WTC11 (cell line): Measurements from ENCODE around the gene CAMTA1. TPM values are rescaled to one million over a fixed set of nuclear protein-coding genes. Genes with fewer than 3 reads are reported as not detected.

Experiments used
- ATAC-seq: fragments of 200-7000 bp; cut with Tn5 transposase; 2 replicates; pipeline ENCODE4 v1.10.0; 2021; ENCODE audit warnings: mild to moderate bottlenecking, moderate library complexity
- CTCF ChIA-PET: fragments of 300-600 bp; sonication (Branson Sonifier 250); formaldehyde crosslinking; loops from one replicate; lab custom pipeline; 2021; ENCODE audit warnings: antibody characterized with exemption; lab: Charles Lee
- POLR2A ChIA-PET: fragments of 350-600 bp; sonication (Branson Sonifier 250); formaldehyde crosslinking; loops from one replicate; lab custom pipeline; 2021; ENCODE audit warnings: antibody characterized with exemption; lab: Charles Lee
- DNase-seq: peaks from one replicate; pipeline ENCODE4 v3.0.0; 2021; ENCODE audit warnings: low spot score
- H3K27ac Mint-ChIP-seq: 2 replicates; pipeline ENCODE4 v1.8.0; 2021; ENCODE audit warnings: mixed read lengths
- H3K27me3 Mint-ChIP-seq: 2 replicates; pipeline ENCODE4 v1.8.0; 2021; ENCODE audit warnings: low read depth, mild to moderate bottlenecking, moderate library complexity, mixed read lengths
- H3K36me3 Mint-ChIP-seq: 2 replicates; pipeline ENCODE4 v1.8.0; 2021; ENCODE audit warnings: mixed read lengths
- H3K4me1 Mint-ChIP-seq: 2 replicates; pipeline ENCODE4 v1.8.0; 2022; ENCODE audit warnings: mixed read lengths
- H3K4me3 Mint-ChIP-seq: 2 replicates; pipeline ENCODE4 v1.8.0; 2021; ENCODE audit warnings: mild to moderate bottlenecking, moderate library complexity, mixed read lengths
- H3K9me3 Mint-ChIP-seq: 2 replicates; pipeline ENCODE4 v1.8.0; 2021; ENCODE audit warnings: mixed read lengths
- AFF4 ChIP-seq: sonication (generic); formaldehyde crosslinking; IDR thresholded peaks from 2 replicates; pipeline ENCODE4 v1.8.1; 2023; ENCODE audit warnings: mild to moderate bottlenecking, missing genetic modification reagents, borderline replicate concordance
- ARID4B ChIP-seq: sonication (generic); formaldehyde crosslinking; IDR thresholded peaks from 2 replicates; pipeline ENCODE4 v1.8.0; 2023; ENCODE audit warnings: missing genetic modification reagents, mild to moderate bottlenecking, borderline replicate concordance
- CREM ChIP-seq: sonication (generic); formaldehyde crosslinking; IDR thresholded peaks from 2 replicates; pipeline ENCODE4 v1.8.1; 2022; ENCODE audit warnings: mild to moderate bottlenecking, missing genetic modification reagents, moderate library complexity
- ELF4 ChIP-seq: sonication (generic); formaldehyde crosslinking; IDR thresholded peaks from 2 replicates; pipeline ENCODE4 v1.8.1; 2022; ENCODE audit warnings: low read depth, mild to moderate bottlenecking, moderate library complexity, missing genetic modification reagents
- MAX ChIP-seq: sonication (generic); formaldehyde crosslinking; IDR thresholded peaks from 2 replicates; pipeline ENCODE4 v1.8.0; 2022; ENCODE audit warnings: mild to moderate bottlenecking, missing genetic modification reagents
- MYBL2 ChIP-seq: sonication (generic); formaldehyde crosslinking; IDR thresholded peaks from 2 replicates; pipeline ENCODE4 v1.8.1; 2023; ENCODE audit warnings: mild to moderate bottlenecking, moderate library complexity, missing genetic modification reagents
- NFE2L1 ChIP-seq: sonication (generic); formaldehyde crosslinking; IDR thresholded peaks from 2 replicates; pipeline ENCODE4 v1.8.1; 2023; ENCODE audit warnings: missing genetic modification reagents
- NR2C2 ChIP-seq: sonication (generic); formaldehyde crosslinking; IDR thresholded peaks from 2 replicates; pipeline ENCODE4 v1.8.0; 2022; ENCODE audit warnings: mild to moderate bottlenecking, missing genetic modification reagents
- RORB ChIP-seq: fragments of 250-450 bp; sonication (Bioruptor Pico); IDR thresholded peaks from 2 replicates; pipeline ENCODE4 v1.9.0; 2021; ENCODE audit warnings: mild to moderate bottlenecking
- TEAD1 ChIP-seq: sonication (generic); formaldehyde crosslinking; IDR thresholded peaks from 2 replicates; pipeline ENCODE4 v1.8.0; 2022; ENCODE audit warnings: mild to moderate bottlenecking, missing genetic modification reagents
- ZMAT4 ChIP-seq: fragments of 250-450 bp; sonication (Bioruptor Pico); IDR thresholded peaks from 2 replicates; pipeline ENCODE4 v1.9.0; 2021; ENCODE audit warnings: mild to moderate bottlenecking
- total RNA-seq: library from RNA; stranded (reverse); gene quantifications from 3 replicates; pipeline ENCODE4 v1.2.3, GENCODE V29; 2021
- TF ChIP-seq, protein P1 (sequence below): sonication (generic); formaldehyde crosslinking; IDR thresholded peaks from 2 replicates; pipeline ENCODE4 v1.8.0; 2022; ENCODE audit warnings: mild to moderate bottlenecking, missing genetic modification reagents
- TF ChIP-seq, protein P2 (sequence below): sonication (generic); formaldehyde crosslinking; IDR thresholded peaks from 2 replicates; pipeline ENCODE4 v1.8.1; 2023; ENCODE audit warnings: mild to moderate bottlenecking, missing genetic modification reagents, moderate library complexity
- TF ChIP-seq, protein P3 (sequence below): sonication (generic); formaldehyde crosslinking; IDR thresholded peaks from 2 replicates; pipeline ENCODE4 v1.8.0; 2023; ENCODE audit warnings: missing genetic modification reagents

Gene CAMTA1
- total RNA-seq, 1 experiment from 2014 or later, result 86.4 TPM

DNA sequence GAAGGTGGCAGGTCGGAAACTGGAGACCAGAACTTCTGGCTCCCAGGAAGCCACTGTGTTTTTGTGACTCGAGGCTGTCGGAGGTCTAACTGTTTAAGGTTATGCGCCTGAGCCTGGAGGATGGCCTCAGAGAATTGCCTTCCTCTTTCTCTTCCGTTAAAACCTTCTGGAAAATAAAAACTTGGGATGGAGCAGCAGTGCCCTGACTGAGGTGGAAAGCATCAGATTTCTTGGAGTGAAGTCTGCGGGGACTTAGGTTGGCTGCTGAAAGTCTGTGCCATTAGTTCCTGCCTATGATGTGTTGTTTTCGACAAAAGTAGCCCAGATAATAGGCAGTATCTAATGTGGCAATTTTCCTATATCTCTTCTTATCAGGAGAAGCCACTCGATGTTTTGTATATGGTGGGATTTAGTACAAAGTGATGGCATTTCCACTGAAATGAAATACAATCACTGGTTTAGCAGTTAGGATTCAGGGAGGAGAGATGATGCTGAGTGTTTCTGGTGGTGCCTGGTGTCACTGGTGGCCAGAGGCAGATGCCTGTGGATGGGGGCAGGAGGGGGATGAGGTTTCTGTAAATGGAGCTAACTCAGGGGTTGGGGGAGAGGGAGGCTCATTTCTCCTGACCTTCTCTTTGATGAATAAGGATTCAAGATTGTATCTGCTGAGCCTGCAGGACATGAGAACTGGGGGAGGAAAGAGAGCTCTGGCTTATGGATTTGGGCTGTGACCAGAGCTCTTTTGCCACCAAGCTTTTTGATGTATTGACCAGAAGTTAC lies 150.8 kb downstream of the CAMTA1 start:
- H3K4me3 Mint-ChIP-seq, result no peak overlapping the region
- ChIA-PET POLR2A (no interaction called here), CTCF (no interaction called here)
- TF ChIP-seq, protein P1, sequence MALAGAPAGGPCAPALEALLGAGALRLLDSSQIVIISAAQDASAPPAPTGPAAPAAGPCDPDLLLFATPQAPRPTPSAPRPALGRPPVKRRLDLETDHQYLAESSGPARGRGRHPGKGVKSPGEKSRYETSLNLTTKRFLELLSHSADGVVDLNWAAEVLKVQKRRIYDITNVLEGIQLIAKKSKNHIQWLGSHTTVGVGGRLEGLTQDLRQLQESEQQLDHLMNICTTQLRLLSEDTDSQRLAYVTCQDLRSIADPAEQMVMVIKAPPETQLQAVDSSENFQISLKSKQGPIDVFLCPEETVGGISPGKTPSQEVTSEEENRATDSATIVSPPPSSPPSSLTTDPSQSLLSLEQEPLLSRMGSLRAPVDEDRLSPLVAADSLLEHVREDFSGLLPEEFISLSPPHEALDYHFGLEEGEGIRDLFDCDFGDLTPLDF (CRISPR knock-in tag), result no peak
- TF ChIP-seq, protein P2, sequence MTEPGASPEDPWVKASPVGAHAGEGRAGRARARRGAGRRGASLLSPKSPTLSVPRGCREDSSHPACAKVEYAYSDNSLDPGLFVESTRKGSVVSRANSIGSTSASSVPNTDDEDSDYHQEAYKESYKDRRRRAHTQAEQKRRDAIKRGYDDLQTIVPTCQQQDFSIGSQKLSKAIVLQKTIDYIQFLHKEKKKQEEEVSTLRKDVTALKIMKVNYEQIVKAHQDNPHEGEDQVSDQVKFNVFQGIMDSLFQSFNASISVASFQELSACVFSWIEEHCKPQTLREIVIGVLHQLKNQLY, result no peak
- TF ChIP-seq RORB (no peak), ARID4B (CRISPR knock-in tag) (no peak), ELF4 (no peak)
- no peaks in the 10 kb centered on the region for H3K4me1 Mint-ChIP-seq
- no peaks in the 10 kb centered on the region for H3K36me3 Mint-ChIP-seq
- ATAC-seq, result no peak
- DNase-seq, result no peak
- H3K9me3 Mint-ChIP-seq, result peaks cover 3% of the 10 kb centered on the region; the same call in 1 of the 2 replicates
- no peak overlapping the region for H3K27ac Mint-ChIP-seq
- no peaks in the 10 kb centered on the region for H3K27me3 Mint-ChIP-seq

GRCh38 chr1:6937048-6937447 lies 151.8 kb downstream of the CAMTA1 start:
- Mint-ChIP-seq H3K27me3 (no peaks in the 10 kb centered on the region), H3K4me1 (no peaks in the 10 kb centered on the region), H3K27ac (no peak overlapping the region), H3K9me3 (peaks cover 3% of the 10 kb centered on the region; the same call in 1 of the 2 replicates), H3K4me3 (no peak overlapping the region), H3K36me3 (no peaks in the 10 kb centered on the region)
- CTCF ChIA-PET, result no interaction called here
- POLR2A ChIA-PET, result no interaction called here
- DNase-seq (no peak), ATAC-seq (no peak)
- TF ChIP-seq TEAD1 (CRISPR knock-in tag) (no peak), CREM (CRISPR knock-in tag) (no peak), MAX (no peak), NR2C2 (CRISPR knock-in tag) (no peak), NFE2L1 (CRISPR knock-in tag) (no peak), ZMAT4 (CRISPR knock-in tag) (no peak), AFF4 (no peak), MYBL2 (CRISPR knock-in tag) (no peak)
- TF ChIP-seq, protein P3, sequence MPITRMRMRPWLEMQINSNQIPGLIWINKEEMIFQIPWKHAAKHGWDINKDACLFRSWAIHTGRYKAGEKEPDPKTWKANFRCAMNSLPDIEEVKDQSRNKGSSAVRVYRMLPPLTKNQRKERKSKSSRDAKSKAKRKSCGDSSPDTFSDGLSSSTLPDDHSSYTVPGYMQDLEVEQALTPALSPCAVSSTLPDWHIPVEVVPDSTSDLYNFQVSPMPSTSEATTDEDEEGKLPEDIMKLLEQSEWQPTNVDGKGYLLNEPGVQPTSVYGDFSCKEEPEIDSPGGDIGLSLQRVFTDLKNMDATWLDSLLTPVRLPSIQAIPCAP, result no peak
